ENCODE measurements around the gene ITGAE. TPM values are rescaled to one million over a fixed set of nuclear protein-coding genes. Genes with fewer than 3 reads are reported as not detected.

The ITGAE gene
- total RNA-seq, 1 donor from 2014 or later = 47.5 TPM

GRCh38 chr17:3678821-3679530 is 122.0 kb downstream of the ITGAE start:
- peaks cover 9% of the 10 kb centered on the region for H3K4me1 ChIP-seq
- Mint-ChIP-seq H3K9me3 (no peaks in the 10 kb centered on the region), H3K4me3 (no peak overlapping the region), H3K27me3 (ENCODE audit: insufficient read depth, low read depth) (peaks cover 10% of the 10 kb centered on the region), H3K36me3 (no peaks in the 10 kb centered on the region), H3K4me1 (peaks cover 16% of the 10 kb centered on the region), H3K27ac (no peak overlapping the region)
- TF ChIP-seq EZH2 (IDR thresholded peaks at IDR 0.05) = no peak
- no peak for TF ChIP-seq CTCF (IDR thresholded peaks at IDR 0.05)
- no peak for TF ChIP-seq EZH2phosphoT487 (IDR thresholded peaks at IDR 0.05)
- no peak overlapping the region for H2AFZ ChIP-seq (replicated peaks)
- no peak overlapping the region for H3K27ac ChIP-seq
- no peaks in the 10 kb centered on the region for H3K27me3 ChIP-seq
- H4K20me1 ChIP-seq (ENCODE audit: low read depth) = no peaks in the 10 kb centered on the region
- H3F3A ChIP-seq (ENCODE audit: low read depth) = peaks cover 3% of the 10 kb centered on the region
- H3K9ac ChIP-seq = no peak overlapping the region
- no peak overlapping the region for H3K4me3 ChIP-seq
- H3K79me2 ChIP-seq (ENCODE audit: low read depth) = no peaks in the 10 kb centered on the region
- no peaks in the 10 kb centered on the region for H3K9me3 ChIP-seq (ENCODE audit: low read depth)
- no peak overlapping the region for H3K4me2 ChIP-seq
- no peaks in the 10 kb centered on the region for H3K36me3 ChIP-seq
- DNase-seq (ENCODE audit: low spot score) = no peak

GRCh38 chr17:3678095-3678820 is 122.7 kb downstream of the ITGAE start:
- Histone ChIP-seq H3K36me3 (no peaks in the 10 kb centered on the region), H3K4me3 (no peak overlapping the region), H3K9ac (no peak overlapping the region), H4K20me1 (ENCODE audit: low read depth) (no peaks in the 10 kb centered on the region), H3K4me2 (no peak overlapping the region), H3K9me3 (ENCODE audit: low read depth) (no peaks in the 10 kb centered on the region), H3K27ac (no peak overlapping the region), H2AFZ (replicated peaks) (peak overlapping the region; percentile 79), H3K79me2 (ENCODE audit: low read depth) (no peaks in the 10 kb centered on the region), H3F3A (ENCODE audit: low read depth) (peaks cover 3% of the 10 kb centered on the region), H3K27me3 (no peaks in the 10 kb centered on the region), H3K4me1 (peaks cover 9% of the 10 kb centered on the region)
- Mint-ChIP-seq H3K27me3 (ENCODE audit: insufficient read depth, low read depth) (peaks cover 9% of the 10 kb centered on the region), H3K27ac (peak overlapping the region; percentile 6), H3K4me3 (no peak overlapping the region), H3K36me3 (no peaks in the 10 kb centered on the region), H3K4me1 (peaks cover 18% of the 10 kb centered on the region), H3K9me3 (no peaks in the 10 kb centered on the region)
- peak; percentile 65 for DNase-seq (ENCODE audit: low spot score)
- peak; percentile 37 for TF ChIP-seq CTCF (IDR thresholded peaks at IDR 0.05)
- no peak for TF ChIP-seq EZH2 (IDR thresholded peaks at IDR 0.05)
- no peak for TF ChIP-seq EZH2phosphoT487 (IDR thresholded peaks at IDR 0.05)

- Mint-ChIP-seq H3K9me3 (no peaks in the 10 kb centered on the region), H3K27ac (peak overlapping the region; percentile 21), H3K27me3 (ENCODE audit: insufficient read depth, low read depth) (peaks cover 6% of the 10 kb centered on the region), H3K36me3 (peaks cover 2% of the 10 kb centered on the region), H3K4me3 (no peak overlapping the region), H3K4me1 (peaks cover 21% of the 10 kb centered on the region)
- H3K79me2 ChIP-seq (ENCODE audit: low read depth) = no peaks in the 10 kb centered on the region
- H3K9me3 ChIP-seq (ENCODE audit: low read depth) = no peaks in the 10 kb centered on the region
- H3K36me3 ChIP-seq = no peaks in the 10 kb centered on the region
- no peak overlapping the region for H3K9ac ChIP-seq
- peaks cover 3% of the 10 kb centered on the region for H3F3A ChIP-seq (ENCODE audit: low read depth)
- H2AFZ ChIP-seq (replicated peaks) = no peak overlapping the region
- peaks cover 9% of the 10 kb centered on the region for H3K4me1 ChIP-seq
- no peaks in the 10 kb centered on the region for H3K27me3 ChIP-seq
- no peak overlapping the region for H3K4me3 ChIP-seq
- no peaks in the 10 kb centered on the region for H4K20me1 ChIP-seq (ENCODE audit: low read depth)
- DNase-seq (ENCODE audit: low spot score) = no peak
- TF ChIP-seq EZH2phosphoT487 (IDR thresholded peaks at IDR 0.05) = no peak
- TF ChIP-seq EZH2 (IDR thresholded peaks at IDR 0.05) = no peak
- no peak for TF ChIP-seq CTCF (IDR thresholded peaks at IDR 0.05)
- no peak overlapping the region for H3K4me2 ChIP-seq
- no peak overlapping the region for H3K27ac ChIP-seq
Observed at GRCh38 chr17:3675886-3676285, 125.1 kb downstream of the ITGAE start.
